ENCODE results near the gene GULP1.
A peak's percentile ranks its signal among the peaks of the same experiment; 100 is the strongest.

Gene GULP1

GRCh38 chr2:188381614-188382013, 89.9 kb downstream of the GULP1 start:
- FAIRE-seq = no peak

GRCh38 chr2:188382107-188382506, 90.4 kb downstream of the GULP1 start:
- no peak for FAIRE-seq

- FAIRE-seq = no peak
Observed at GRCh38 chr2:188383158-188383557, 91.5 kb downstream of the GULP1 start.

GRCh38 chr2:188385857-188386256, 94.2 kb downstream of the GULP1 start:
- FAIRE-seq = no peak

- no peak for FAIRE-seq
Observed at GRCh38 chr2:188388831-188389230, 97.2 kb downstream of the GULP1 start.

- FAIRE-seq = no peak
Observed at GRCh38 chr2:188391354-188391753, 99.7 kb downstream of the GULP1 start.

GRCh38 chr2:188394931-188395472, 103.3 kb downstream of the GULP1 start:
- FAIRE-seq = no peak

GRCh38 chr2:188395903-188396689, 104.4 kb downstream of the GULP1 start:
- FAIRE-seq = no peak

GRCh38 chr2:188399159-188399558, 107.5 kb downstream of the GULP1 start:
- FAIRE-seq = no peak

- FAIRE-seq = no peak
Observed at GRCh38 chr2:188403676-188404075, 112.0 kb downstream of the GULP1 start.

- no peak for FAIRE-seq
Observed at GRCh38 chr2:188404341-188405004, 112.8 kb downstream of the GULP1 start.

GRCh38 chr2:188406414-188406813, 114.7 kb downstream of the GULP1 start:
- peak; percentile 84 for FAIRE-seq

- FAIRE-seq = no peak
Observed at GRCh38 chr2:188410504-188411235, 119.0 kb downstream of the GULP1 start.

- no peak for FAIRE-seq
Observed at GRCh38 chr2:188412190-188412589, 120.5 kb downstream of the GULP1 start.

GRCh38 chr2:188414411-188414810, 122.7 kb downstream of the GULP1 start:
- FAIRE-seq = no peak

GRCh38 chr2:188414869-188415753, 123.4 kb downstream of the GULP1 start:
- no peak for FAIRE-seq

- FAIRE-seq = no peak
Observed at GRCh38 chr2:188415754-188416083, 124.0 kb downstream of the GULP1 start.

GRCh38 chr2:188416367-188416766, 124.7 kb downstream of the GULP1 start:
- no peak for FAIRE-seq

- FAIRE-seq = no peak
Observed at GRCh38 chr2:188422726-188423125, 131.1 kb downstream of the GULP1 start.

GRCh38 chr2:188425266-188425665, 133.6 kb downstream of the GULP1 start:
- FAIRE-seq = no peak

- FAIRE-seq = no peak
Observed at GRCh38 chr2:188426121-188426520, 134.4 kb downstream of the GULP1 start.

- FAIRE-seq = no peak
Observed at GRCh38 chr2:188430705-188431104, 139.0 kb downstream of the GULP1 start.

GRCh38 chr2:188434018-188434417, 142.3 kb downstream of the GULP1 start:
- FAIRE-seq = no peak
